Peyer's patch (tissue), 4 donors: ENCODE measurements around the gene HAPSTR1. TPM values are rescaled to one million over a fixed set of nuclear protein-coding genes. Genes with fewer than 3 reads are reported as not detected.

Experiments used
- DNase-seq, 3 donors: peaks; one replicate each; pipeline ENCODE4 v3.0.0-alpha.2; 2017 to 2019
- H3K27ac ChIP-seq, 4 donors: fragments of 200-600 bp; sonication (generic); one replicate each; pipeline ENCODE4 v1.5.1; 2016 to 2019
- H3K27me3 ChIP-seq, 2 donors: fragments of 200-600 bp; sonication (generic); one replicate each; pipeline ENCODE4 v1.5.1; 2019
- H3K36me3 ChIP-seq, 3 donors: fragments of 200-600 bp; sonication (generic); one replicate each; pipeline ENCODE4 v1.5.1; 2016 to 2019
- H3K4me1 ChIP-seq, 4 donors: fragments of 200-600 bp; sonication (generic); one replicate each; pipeline ENCODE4 v1.5.1; 2016 to 2019
- H3K4me3 ChIP-seq, 4 donors: fragments of 200-600 bp; sonication (generic); 1 replicate in 3 of 4; 2 replicates in 1 of 4; pipeline ENCODE4 v1.5.1; 2016 to 2019; ENCODE audit warnings: mild to moderate bottlenecking in 1 of 4
- H3K9me3 ChIP-seq, 4 donors: fragments of 200-600 bp; sonication (generic); one replicate each; pipeline ENCODE4 v1.5.1; 2016 to 2019; ENCODE audit warnings: mild to moderate bottlenecking in 1 of 4
- CTCF ChIP-seq, 6 experiments: fragments of 450-650 bp in 4 of 6; fragments of 200-600 bp in 2 of 6; sonication (generic) in 1 of 6; IDR thresholded peaks; one replicate each; pipeline ENCODE4 v1.5.1; 2017 to 2019; ENCODE audit warnings: antibody characterized with exemption in 6 of 6, mild to moderate bottlenecking in 3 of 6, moderate library complexity in 1 of 6
- POLR2A ChIP-seq, 2 donors: fragments of 450-650 bp; IDR thresholded peaks; one replicate each; pipeline ENCODE4 v1.5.1; 2017; ENCODE audit warnings: antibody characterized with exemption in 2 of 2, mild to moderate bottlenecking in 2 of 2, moderate library complexity in 2 of 2
- total RNA-seq, 4 donors: library from RNA; depleted of rRNA; stranded (reverse); fragments of >200 nt; gene quantifications; one replicate each; pipeline ENCODE4 v1.1.0, GENCODE V29; 2016

HAPSTR1 gene
- total RNA-seq, 4 donors from 2014 or later, result 38.0 to 56.2 (median 53.5) TPM

DNA sequence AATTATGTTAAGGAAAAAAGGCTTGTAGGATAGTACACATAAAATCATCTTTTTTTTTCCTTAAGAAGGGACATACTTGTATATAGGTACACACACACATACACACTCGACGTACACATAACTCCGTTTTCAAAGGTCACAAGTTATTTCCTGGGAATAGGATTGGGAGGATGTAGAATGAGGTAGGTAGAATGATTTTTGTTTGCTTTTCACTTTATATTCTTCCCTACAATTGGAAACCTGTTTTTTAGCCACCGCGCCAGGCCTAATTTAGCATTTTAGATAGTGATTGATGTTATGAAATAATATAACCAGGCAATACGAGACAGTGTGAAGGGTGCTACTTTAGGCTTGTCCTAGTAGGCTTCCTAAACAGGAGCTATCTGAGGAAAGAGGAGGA is 1.8 kb upstream of the HAPSTR1 start:
- Histone ChIP-seq H3K27me3 (no peaks in the 10 kb centered on the region), H3K27ac (peak overlapping the region in 3 of 4 donors; percentile 74 to 83 (median 81)), H3K4me3 (no peak overlapping the region), H3K4me1 (peaks cover 0 to 17% (median 14%) of the 10 kb centered on the region in 4 donors), H3K9me3 (no peaks in the 10 kb centered on the region), H3K36me3 (no peaks in the 10 kb centered on the region)
- TF ChIP-seq CTCF (IDR thresholded peaks at IDR 0.05) (no peak), POLR2A (IDR thresholded peaks at IDR 0.05) (no peak)
- DNase-seq, result no peak

- peak; percentile 44 to 64 (median 64) for DNase-seq
- no peaks in the 10 kb centered on the region for H3K9me3 ChIP-seq
- H3K27ac ChIP-seq, result peak overlapping the region; percentile 73 to 83 (median 78)
- no peaks in the 10 kb centered on the region for H3K27me3 ChIP-seq
- H3K4me3 ChIP-seq, result peak overlapping the region; percentile 48 to 65 (median 54)
- no peaks in the 10 kb centered on the region for H3K36me3 ChIP-seq
- TF ChIP-seq POLR2A (IDR thresholded peaks at IDR 0.05) (no peak), CTCF (IDR thresholded peaks at IDR 0.05) (no peak)
- H3K4me1 ChIP-seq, result peaks cover 0 to 24% (median 19%) of the 10 kb centered on the region in 4 donors
Measured at GRCh38 chr16:9090101-9090959, 1.1 kb upstream of the HAPSTR1 start.

DNA sequence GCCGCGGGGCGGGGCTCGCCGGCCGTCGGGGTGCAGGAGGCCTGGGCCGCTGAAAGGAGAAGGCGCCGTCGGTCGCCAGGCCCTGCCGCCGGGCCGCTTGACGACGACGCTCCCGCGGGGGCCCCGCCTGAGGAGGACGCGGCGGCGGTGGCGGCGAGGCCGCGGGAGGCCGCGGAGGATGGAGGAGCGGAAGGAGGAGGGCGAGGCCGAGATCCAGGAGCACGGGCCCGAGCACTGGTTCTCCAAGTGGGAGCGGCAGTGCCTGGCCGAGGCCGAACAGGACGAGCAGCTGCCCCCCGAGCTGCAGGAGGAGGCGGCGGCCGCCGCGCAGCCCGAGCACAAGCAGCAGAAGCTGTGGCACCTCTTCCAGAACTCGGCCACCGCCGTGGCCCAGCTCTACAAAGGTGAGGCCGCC is 430 bp downstream of the HAPSTR1 start:
- Histone ChIP-seq H3K9me3 (no peaks in the 10 kb centered on the region), H3K4me3 (peak overlapping the region; percentile 63 to 99 (median 94)), H3K4me1 (peaks cover 0 to 40% (median 26%) of the 10 kb centered on the region in 4 donors), H3K27me3 (no peaks in the 10 kb centered on the region), H3K27ac (peak overlapping the region; percentile 94 to 100 (median 98)), H3K36me3 (peaks cover 0 to 4% (median 0%) of the 10 kb centered on the region in 3 donors)
- peak; percentile 42 to 75 (median 69) for DNase-seq
- TF ChIP-seq CTCF (IDR thresholded peaks at IDR 0.05) (no peak), POLR2A (IDR thresholded peaks at IDR 0.05) (no peak)

DNA sequence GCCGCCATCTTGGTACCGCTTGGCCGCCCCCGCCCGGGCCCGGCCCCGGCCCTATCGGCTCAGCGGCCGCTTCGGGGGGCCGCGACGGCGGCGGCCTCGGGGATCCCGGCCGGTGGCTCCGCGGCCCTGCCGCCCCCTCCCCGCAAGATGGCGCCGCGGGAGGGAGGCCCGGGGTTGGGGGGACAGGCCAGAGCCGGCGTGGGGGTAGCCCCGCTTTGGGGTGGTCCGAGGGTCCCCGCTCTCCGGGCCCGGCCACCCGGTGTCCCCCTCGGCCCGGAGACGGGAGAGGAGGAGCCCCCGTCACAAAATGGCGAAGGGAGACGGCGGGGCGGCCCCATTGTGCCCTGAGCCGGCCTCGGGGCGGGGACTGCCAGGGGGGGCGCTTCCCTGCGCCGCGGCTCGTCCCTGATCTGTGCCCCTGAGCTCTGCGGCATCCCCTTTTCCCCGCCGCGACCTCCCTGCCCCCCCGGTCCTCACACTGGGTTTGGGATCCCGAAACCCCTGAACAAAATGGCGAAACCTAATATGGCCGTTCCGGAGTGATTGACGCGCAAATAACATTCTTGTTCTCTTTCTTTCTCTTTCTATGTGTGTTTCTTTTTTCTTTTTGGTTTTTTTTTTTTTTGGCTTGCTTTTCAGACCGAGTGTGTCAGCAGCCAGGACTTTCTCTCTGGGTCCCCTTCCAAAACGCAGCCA is 986 bp downstream of the HAPSTR1 start:
- Histone ChIP-seq H3K36me3 (peaks cover 0 to 10% (median 0%) of the 10 kb centered on the region in 3 donors), H3K27ac (peak overlapping the region; percentile 94 to 100 (median 98)), H3K9me3 (no peaks in the 10 kb centered on the region), H3K27me3 (no peaks in the 10 kb centered on the region), H3K4me3 (peak overlapping the region; percentile 63 to 99 (median 94)), H3K4me1 (peaks cover 0 to 45% (median 30%) of the 10 kb centered on the region in 4 donors)
- peak; percentile 34 to 75 (median 72) for DNase-seq
- no peak for TF ChIP-seq POLR2A (IDR thresholded peaks at IDR 0.05)
- no peak for TF ChIP-seq CTCF (IDR thresholded peaks at IDR 0.05)

- peaks cover 0 to 13% (median 0%) of the 10 kb centered on the region in 3 donors for H3K36me3 ChIP-seq
- DNase-seq, result peak; percentile 36 to 63 (median 58)
- H3K9me3 ChIP-seq, result no peaks in the 10 kb centered on the region
- TF ChIP-seq POLR2A (IDR thresholded peaks at IDR 0.05) (no peak), CTCF (IDR thresholded peaks at IDR 0.05) (no peak)
- no peaks in the 10 kb centered on the region for H3K27me3 ChIP-seq
- H3K4me3 ChIP-seq, result peak overlapping the region; percentile 63 to 99 (median 94)
- peaks cover 5 to 50% (median 34%) of the 10 kb centered on the region in 4 donors for H3K4me1 ChIP-seq
- peak overlapping the region; percentile 48 to 100 (median 94) for H3K27ac ChIP-seq
Measured at GRCh38 chr16:9092978-9093344, 1.5 kb downstream of the HAPSTR1 start.
